Nephron (organoid): Measurements from ENCODE around the gene BMI1.
"Not testable (repeated sequence)": the region's sequence is repeated elsewhere in the genome, so short reads cannot be mapped to it uniquely, and the experiment has no call there.

ENCODE experiments used
- H3K27ac Mint-ChIP-seq, 3 experiments: 2 replicates each; pipeline ENCODE4 v1.8.0; 2020; ENCODE audit warnings: mixed read lengths in 3 of 3, mild to moderate bottlenecking in 2 of 3, moderate library complexity in 1 of 3
- H3K27me3 Mint-ChIP-seq: 2 replicates; pipeline ENCODE4 v1.8.0; 2021; ENCODE audit warnings: low read depth, mild to moderate bottlenecking, moderate library complexity, mixed read lengths
- H3K36me3 Mint-ChIP-seq: 2 replicates; pipeline ENCODE4 v1.8.0; 2020; ENCODE audit warnings: low read depth, mixed read lengths
- H3K4me1 Mint-ChIP-seq: 2 replicates; pipeline ENCODE4 v1.8.0; 2020; ENCODE audit warnings: mixed read lengths
- H3K4me3 Mint-ChIP-seq, 3 experiments: 2 replicates each; pipeline ENCODE4 v1.8.0; 2020; ENCODE audit warnings: mild to moderate bottlenecking in 3 of 3, mixed read lengths in 3 of 3, moderate library complexity in 2 of 3
- H3K9me3 Mint-ChIP-seq: 2 replicates; pipeline ENCODE4 v1.8.0; 2020; ENCODE audit warnings: mixed read lengths
- CTCF ChIP-seq, 3 experiments: fragments of 200-600 bp; sonication (generic); IDR thresholded peaks; one replicate each; pipeline ENCODE4 v1.5.0; 2021; ENCODE audit warnings: antibody characterized with exemption in 3 of 3; ENCODE audit not compliant: unreplicated experiment in 3 of 3

Gene BMI1

GRCh38 chr10:22349755-22350154 is 28.9 kb downstream of the BMI1 start:
- no peak overlapping the region for H3K4me3 Mint-ChIP-seq
- peaks cover 52% of the 10 kb centered on the region for H3K27me3 Mint-ChIP-seq
- H3K36me3 Mint-ChIP-seq, result no peaks in the 10 kb centered on the region
- no peak overlapping the region for H3K27ac Mint-ChIP-seq
- H3K9me3 Mint-ChIP-seq, result peaks cover 6% of the 10 kb centered on the region
- peaks cover 10% of the 10 kb centered on the region for H3K4me1 Mint-ChIP-seq
- TF ChIP-seq CTCF (IDR thresholded peaks at IDR 0.05; ENCODE audit: unreplicated experiment in 3 of 3), result no peak

DNA sequence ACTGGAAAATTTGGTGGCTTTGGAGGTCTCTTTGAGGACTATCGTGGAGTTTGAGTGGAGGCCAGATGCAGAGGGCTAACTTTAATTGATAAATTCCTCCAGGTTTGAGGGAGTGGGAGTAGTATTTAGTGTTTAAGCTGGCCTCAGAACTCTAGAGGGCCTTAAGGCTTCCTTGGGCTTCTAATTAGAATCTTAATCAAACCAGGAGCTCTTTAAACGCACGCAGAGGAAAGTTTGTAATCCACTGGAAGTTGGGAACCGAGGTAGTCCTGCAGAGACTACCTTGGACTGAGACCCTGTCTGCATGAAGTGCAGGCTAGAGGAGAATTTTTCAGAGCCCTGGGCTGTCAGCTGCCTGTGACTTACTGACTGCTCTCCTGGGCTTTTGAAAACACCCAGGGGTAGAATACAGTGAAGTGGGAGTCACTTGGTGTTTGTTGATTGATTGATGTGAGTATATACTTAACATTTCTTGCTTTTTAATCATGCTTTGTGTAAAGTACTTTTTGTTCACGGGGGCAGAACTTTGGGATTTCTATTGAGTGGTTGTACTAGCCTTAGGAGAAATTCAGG is 30.3 kb downstream of the BMI1 start:
- Mint-ChIP-seq H3K36me3 (no peaks in the 10 kb centered on the region), H3K27ac (no peak overlapping the region), H3K4me1 (peaks cover 3% of the 10 kb centered on the region), H3K27me3 (peaks cover 38% of the 10 kb centered on the region), H3K4me3 (no peak overlapping the region), H3K9me3 (peaks cover 3% of the 10 kb centered on the region)
- no peak for TF ChIP-seq CTCF (IDR thresholded peaks at IDR 0.05; ENCODE audit: unreplicated experiment in 3 of 3)

- no peak overlapping the region for H3K4me3 Mint-ChIP-seq
- no peaks in the 10 kb centered on the region for H3K9me3 Mint-ChIP-seq
- H3K27me3 Mint-ChIP-seq, result no peaks in the 10 kb centered on the region
- no peak overlapping the region for H3K27ac Mint-ChIP-seq
- TF ChIP-seq CTCF (IDR thresholded peaks at IDR 0.05; ENCODE audit: unreplicated experiment in 3 of 3), result no peak
- H3K36me3 Mint-ChIP-seq, result no peaks in the 10 kb centered on the region
- no peaks in the 10 kb centered on the region for H3K4me1 Mint-ChIP-seq
Measured at GRCh38 chr10:22356324-22356873, 35.5 kb downstream of the BMI1 start.

DNA sequence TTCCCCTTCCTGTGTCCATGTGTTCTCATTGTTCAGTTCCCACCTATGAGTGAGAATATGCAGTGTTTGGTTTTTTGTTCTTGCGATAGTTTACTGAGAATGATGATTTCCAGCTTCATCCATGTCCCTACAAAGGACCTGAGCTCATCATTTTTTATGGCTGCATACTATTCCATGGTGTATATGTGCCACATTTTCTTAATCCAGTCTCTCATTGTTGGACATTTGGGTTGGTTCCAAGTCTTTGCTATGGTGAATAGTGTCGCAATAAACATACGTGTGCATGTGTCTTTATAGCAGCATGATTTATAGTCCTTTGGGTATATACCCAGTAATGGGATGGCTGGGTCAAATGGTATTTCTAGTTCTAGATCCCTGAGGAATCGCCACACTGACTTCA is 36.9 kb downstream of the BMI1 start:
- not testable (repeated sequence) for H3K27me3 Mint-ChIP-seq, H3K9me3 Mint-ChIP-seq, H3K4me1 Mint-ChIP-seq, H3K4me3 Mint-ChIP-seq, H3K36me3 Mint-ChIP-seq, H3K27ac Mint-ChIP-seq

DNA sequence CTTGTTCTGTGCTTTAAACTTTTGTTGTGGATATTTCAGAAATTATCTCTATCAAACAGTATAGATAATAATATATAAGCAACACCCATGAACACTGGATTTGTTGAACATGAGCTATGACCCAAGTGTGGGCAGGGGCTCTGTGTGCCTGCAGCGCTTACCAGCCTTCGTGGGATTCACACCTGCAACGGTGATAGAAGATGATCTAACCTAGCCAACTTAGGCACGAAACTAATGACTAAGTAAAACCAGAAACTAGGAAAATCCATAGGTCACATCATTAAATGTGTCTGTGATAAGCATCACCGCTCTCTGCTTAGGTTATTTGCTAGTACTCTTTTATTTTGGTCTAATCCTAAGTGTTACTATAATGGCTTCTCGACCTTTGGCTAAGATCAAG is 42.4 kb downstream of the BMI1 start:
- H3K36me3 Mint-ChIP-seq, result no peaks in the 10 kb centered on the region
- no peak for TF ChIP-seq CTCF (IDR thresholded peaks at IDR 0.05; ENCODE audit: unreplicated experiment in 3 of 3)
- no peaks in the 10 kb centered on the region for H3K27me3 Mint-ChIP-seq
- no peak overlapping the region for H3K27ac Mint-ChIP-seq
- H3K4me1 Mint-ChIP-seq, result peaks cover 5% of the 10 kb centered on the region
- no peaks in the 10 kb centered on the region for H3K9me3 Mint-ChIP-seq
- H3K4me3 Mint-ChIP-seq, result no peak overlapping the region

DNA sequence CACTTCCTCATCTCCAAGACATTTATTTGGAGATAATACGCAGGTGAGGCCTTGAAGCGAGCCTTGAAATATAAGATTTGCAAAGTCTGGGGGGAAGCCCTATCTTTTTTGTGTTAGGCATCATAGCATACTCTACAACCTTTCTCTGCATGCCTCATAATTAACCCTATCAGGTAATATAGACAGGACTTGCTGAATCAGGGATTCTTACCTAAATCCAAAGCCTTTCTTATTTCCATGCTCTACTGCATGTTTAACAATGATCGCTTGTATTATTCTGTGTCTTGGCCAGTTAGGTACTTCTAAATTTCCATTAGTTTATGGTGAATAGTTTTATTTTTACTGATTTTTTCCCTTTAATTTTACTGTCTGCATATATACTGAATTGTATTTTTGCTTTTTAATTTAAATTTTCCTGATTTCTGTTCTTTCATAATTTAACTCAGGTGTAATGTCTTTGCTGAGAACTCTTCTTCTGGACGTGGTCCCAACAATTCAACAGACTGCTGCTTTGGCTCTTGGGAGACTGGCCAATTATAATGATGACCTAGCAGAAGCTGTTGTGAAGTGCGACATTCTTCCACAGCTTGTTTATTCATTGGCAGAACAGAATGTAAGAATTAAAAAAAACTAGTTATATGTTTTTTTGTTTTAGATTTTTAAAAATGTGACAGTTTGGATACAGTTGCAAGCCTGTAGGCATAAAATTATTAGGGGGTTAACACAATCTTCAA is 43.7 kb downstream of the BMI1 start:
- no peak for TF ChIP-seq CTCF (IDR thresholded peaks at IDR 0.05; ENCODE audit: unreplicated experiment in 3 of 3)

More for the DNA sequence above, 43.7 kb downstream of the BMI1 start:
- Mint-ChIP-seq H3K9me3 (no peaks in the 10 kb centered on the region), H3K27me3 (no peaks in the 10 kb centered on the region), H3K4me1 (peaks cover 5% of the 10 kb centered on the region), H3K27ac (no peak overlapping the region), H3K36me3 (no peaks in the 10 kb centered on the region), H3K4me3 (no peak overlapping the region)
